Motor neuron (in vitro differentiated cells): Measurements from ENCODE around the gene ZSWIM3. TPM values are rescaled to one million over a fixed set of nuclear protein-coding genes. Genes with fewer than 3 reads are reported as not detected.

Experiments used
- ATAC-seq, 8 experiments: fragments of 200-7000 bp; cut with Tn5 transposase; replicated peaks in 6 of 8; 2 replicates each; pipeline ENCODE4 v1.8.0; 2021; ENCODE audit warnings: mild to moderate bottlenecking in 8 of 8, moderate library complexity in 8 of 8
- H3K27ac ChIP-seq, 2 donors: fragments of 250-450 bp; sonication (Bioruptor Pico); 2 replicates each; pipeline ENCODE4 v1.9.0; 2021; ENCODE audit warnings: antibody characterized with exemption in 2 of 2, mild to moderate bottlenecking in 2 of 2, moderate library complexity in 1 of 2
- H3K4me1 ChIP-seq, 2 donors: fragments of 250-450 bp; sonication (Bioruptor Pico); replicated peaks in 1 of 2; 2 replicates each; pipeline ENCODE4 v1.6.1; 2021; ENCODE audit warnings: antibody characterized with exemption in 2 of 2, mild to moderate bottlenecking in 2 of 2, moderate library complexity in 1 of 2
- H3K4me3 ChIP-seq, 5 donors: fragments of 250-450 bp; sonication (Bioruptor Pico); 2 replicates each; pipeline ENCODE4 v1.9.0; 2021; ENCODE audit warnings: antibody characterized with exemption in 5 of 5, mild to moderate bottlenecking in 5 of 5, moderate library complexity in 4 of 5
- WGBS, 10 experiments: fragments of 450-650 bp; shearing (Covaris generic); methylation state at CpG; one replicate each; pipeline ENCODE4 v1.0.0; 2022; 5-methylcytosine and 5-hydroxymethylcytosine counted together
- in situ Hi-C, 9 experiments: fragments of 400-800 bp; cut with MboI; loops; one replicate each; pipeline ENCODE4 v1.15.0; 2021; ENCODE audit warnings: low sequenced_read_pairs in 9 of 9, low pct_unique_long_range_greater_than_20kb in 2 of 9; ENCODE audit not compliant: unreplicated experiment in 9 of 9
- total RNA-seq, 8 experiments: library from RNA; unstranded; fragments of 300-600 nt; gene quantifications; 2 replicates each; pipeline versions ENCODE4 v1.2.3 to v1.2.4, GENCODE V29; 2022

The ZSWIM3 gene
- total RNA-seq, 8 experiments from 2014 or later: 2.7 to 9.1 (median 7.7) TPM

DNA sequence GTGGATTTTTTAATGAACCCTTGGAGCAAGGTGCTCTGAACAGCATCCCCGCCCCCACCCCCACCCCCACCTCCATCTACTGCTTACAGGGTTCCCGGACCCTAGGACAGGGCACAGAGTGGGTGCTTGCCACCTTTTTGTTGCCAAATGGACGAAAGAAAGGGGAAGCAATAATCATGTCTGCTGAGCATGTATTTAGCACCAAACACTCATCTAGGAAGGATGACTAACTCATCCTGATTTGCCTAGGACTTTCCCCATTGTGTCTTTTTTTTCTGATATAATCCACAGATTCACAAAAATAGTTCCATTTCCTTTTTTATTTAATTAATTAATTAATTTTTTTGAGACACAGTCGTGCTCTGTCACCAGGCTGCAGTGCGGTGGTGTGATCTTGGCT lies 55.7 kb downstream of the ZSWIM3 start:
- in situ Hi-C loops: no loop called here
- no peak for ATAC-seq
- no peak overlapping the region for H3K4me3 ChIP-seq

GRCh38 chr20:45917790-45918141 lies 60.4 kb downstream of the ZSWIM3 start:
- WGBS, 10 experiments: 8 to 90% (median 71%) methylated on average over 1 to 5 of the region's 5 CpGs; no CpG with 5 or more reads in 3 of the 10 experiments
- Histone ChIP-seq H3K27ac (no peak overlapping the region), H3K4me3 (no peak overlapping the region), H3K4me1 (peaks cover under 1% of the 10 kb centered on the region in 2 donors)
- in situ Hi-C loops: no loop called here
- ATAC-seq: peak in 3 of 8 experiments; percentile 9 to 27 (median 25)

More for the DNA sequence above, 55.7 kb downstream of the ZSWIM3 start:
- H3K27ac ChIP-seq: no peak overlapping the region
- WGBS, 10 experiments: 33 to 100% (median 93%) methylated on average over 2 to 3 of the region's 5 CpGs; no CpG with 5 or more reads in 4 of the 10 experiments
- peaks cover 7 to 15% of the 10 kb centered on the region in 2 donors for H3K4me1 ChIP-seq

DNA sequence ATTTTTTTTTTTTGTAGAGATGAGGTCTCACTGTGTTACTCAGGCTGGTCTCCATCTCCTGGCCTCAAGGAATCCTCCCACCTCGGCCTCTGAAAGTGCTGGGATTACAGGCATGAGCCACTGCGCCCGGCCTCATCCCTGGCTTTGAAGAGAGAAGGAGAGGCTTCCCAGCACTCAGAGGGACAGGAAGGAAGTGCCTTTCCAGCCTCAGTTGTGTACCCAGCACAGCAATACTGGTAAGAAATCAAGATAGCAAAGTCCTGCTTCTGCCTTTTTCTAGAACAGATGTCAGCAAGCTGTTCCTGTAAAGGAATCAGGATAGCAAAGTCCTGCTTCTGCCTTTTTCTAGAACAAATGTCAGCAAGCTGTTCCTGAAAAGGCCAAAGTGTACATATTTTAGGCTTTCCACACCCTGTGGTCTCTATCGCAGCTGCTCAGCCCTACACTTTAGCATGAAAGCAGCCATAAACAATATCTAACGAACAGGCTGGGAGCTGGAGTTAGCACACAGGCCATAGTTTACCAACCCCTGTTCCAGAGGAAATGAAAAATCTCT lies 60.8 kb downstream of the ZSWIM3 start:
- Histone ChIP-seq H3K27ac (no peak overlapping the region), H3K4me3 (no peak overlapping the region), H3K4me1 (no peaks in the 10 kb centered on the region)
- in situ Hi-C loops: no loop called here
- peak in 3 of 8 experiments; percentile 16 to 54 (median 53) for ATAC-seq
- 17 to 100% (median 75%) methylated on average over 1 to 5 of the region's 5 CpGs; no CpG with 5 or more reads in 2 of the 10 experiments for whole genome bisulfite sequencing, 10 experiments

- Histone ChIP-seq H3K4me3 (no peak overlapping the region), H3K4me1 (no peaks in the 10 kb centered on the region), H3K27ac (no peak overlapping the region)
- 72 to 100% (median 82%) methylated on average over 3 to 7 of the region's 12 CpGs; no CpG with 5 or more reads in 3 of the 10 experiments for WGBS, 10 experiments
- no peak for ATAC-seq
- in situ Hi-C loops: no loop called here
These were observed 61.5 kb downstream of the ZSWIM3 start for GRCh38 chr20:45918779-45919537.

DNA sequence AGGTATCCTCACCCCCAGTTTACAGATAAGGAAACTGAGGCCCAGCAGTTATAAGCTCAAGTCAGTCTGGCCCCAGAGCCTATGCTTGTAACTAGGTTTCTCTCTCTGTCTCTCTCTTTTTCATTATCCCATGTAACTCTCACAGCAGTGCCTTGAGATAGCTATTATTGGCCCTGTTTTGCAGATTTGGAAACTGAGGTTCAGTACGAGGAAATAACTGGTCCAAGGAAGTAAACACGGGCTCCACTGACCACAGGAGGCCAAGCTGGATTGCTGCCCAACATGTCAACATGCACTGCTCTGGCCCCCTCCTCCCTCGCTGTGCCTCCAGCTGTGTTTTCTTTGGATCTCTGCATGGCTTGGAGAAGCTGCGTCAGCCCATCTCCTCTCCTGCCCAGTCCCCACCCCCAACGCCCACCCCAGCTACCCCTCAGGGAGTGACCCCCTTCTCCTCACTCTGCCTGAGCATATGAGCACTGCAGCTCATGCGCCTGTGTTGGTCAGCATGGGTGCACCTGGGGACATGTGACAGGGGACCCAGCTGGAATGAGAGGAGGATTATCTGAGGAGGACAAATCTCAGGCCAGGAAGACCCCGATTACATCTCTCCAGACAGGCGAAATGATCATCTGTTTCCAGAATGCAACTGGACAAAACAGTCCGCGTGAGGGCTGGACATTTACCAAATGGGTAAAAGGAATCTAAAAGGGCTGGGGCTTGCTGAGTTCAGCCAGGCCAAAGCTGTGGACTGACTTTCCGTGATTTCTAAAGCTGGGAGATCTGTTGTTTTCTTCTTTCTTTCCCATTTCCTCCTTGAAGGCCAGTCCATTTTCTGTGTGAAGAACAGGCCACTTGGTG lies 62.4 kb downstream of the ZSWIM3 start:
- 0 to 83% (median 60%) methylated on average over 1 to 4 of the region's 11 CpGs; no CpG with 5 or more reads in 1 of the 10 experiments for WGBS, 10 experiments
- Histone ChIP-seq H3K27ac (no peak overlapping the region), H3K4me1 (no peaks in the 10 kb centered on the region), H3K4me3 (no peak overlapping the region)
- in situ Hi-C loops: no loop called here
- peak in 5 of 8 experiments; percentile 21 to 82 (median 36) for ATAC-seq

GRCh38 chr20:45920462-45921336 lies 63.3 kb downstream of the ZSWIM3 start:
- no peaks in the 10 kb centered on the region for H3K4me1 ChIP-seq
- no peak for ATAC-seq
- WGBS, 10 experiments: 40 to 77% (median 69%) methylated on average over 1 to 7 of the region's 9 CpGs; no CpG with 5 or more reads in 1 of the 10 experiments
- no peak overlapping the region for H3K27ac ChIP-seq
- in situ Hi-C loops: no loop called here
- no peak overlapping the region for H3K4me3 ChIP-seq

GRCh38 chr20:45921337-45922189 lies 64.1 kb downstream of the ZSWIM3 start:
- 0 to 100% (median 85%) methylated on average over 1 to 9 of the region's 11 CpGs; no CpG with 5 or more reads in 2 of the 10 experiments for WGBS, 10 experiments
- no peak overlapping the region for H3K4me3 ChIP-seq
- in situ Hi-C loops: no loop called here
- ATAC-seq: no peak
- no peaks in the 10 kb centered on the region for H3K4me1 ChIP-seq
- H3K27ac ChIP-seq: no peak overlapping the region

GRCh38 chr20:45924391-45925261 lies 67.2 kb downstream of the ZSWIM3 start:
- H3K27ac ChIP-seq: no peak overlapping the region

DNA sequence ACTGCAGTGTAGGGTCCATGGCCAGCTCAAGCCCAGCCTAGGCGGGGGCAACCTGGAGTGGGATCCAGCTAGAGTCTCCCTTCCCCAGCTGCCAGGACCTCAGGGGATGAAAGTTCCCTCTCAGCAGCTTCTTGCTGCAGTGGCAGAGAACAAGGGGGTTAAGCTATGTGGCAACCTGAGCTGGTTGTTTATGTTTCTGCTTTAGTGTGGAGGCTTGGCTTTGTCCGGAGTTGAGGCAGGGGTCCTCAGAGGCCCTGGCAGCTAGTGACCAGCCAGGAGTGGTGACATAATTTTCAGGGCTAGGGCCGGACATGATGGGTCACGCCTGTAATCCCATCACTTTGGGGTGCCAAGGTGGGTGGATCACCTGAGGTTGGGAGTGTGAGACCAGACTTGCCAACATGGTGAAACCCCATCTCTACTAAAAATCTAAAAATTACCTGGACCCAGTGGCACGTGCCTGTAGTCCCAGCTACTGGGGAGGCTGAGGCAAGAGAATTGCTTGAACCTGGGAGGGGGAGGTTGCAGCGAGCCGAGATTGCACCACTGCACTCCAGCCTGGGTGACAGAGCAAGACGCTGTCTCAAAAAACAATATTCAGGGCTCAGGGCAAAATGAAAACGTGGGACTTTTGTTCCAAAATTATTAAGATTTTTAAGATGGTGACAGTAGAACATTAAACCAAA lies 68.5 kb downstream of the ZSWIM3 start:
- Histone ChIP-seq H3K4me3 (no peak overlapping the region), H3K4me1 (no peaks in the 10 kb centered on the region), H3K27ac (no peak overlapping the region)
- in situ Hi-C loops: no loop called here
- no peak for ATAC-seq
- WGBS, 10 experiments: 50 to 97% (median 64%) methylated on average over 1 to 7 of the region's 9 CpGs; no CpG with 5 or more reads in 2 of the 10 experiments

More at GRCh38 chr20:45924391-45925261, 67.2 kb downstream of the ZSWIM3 start:
- Histone ChIP-seq H3K4me3 (no peak overlapping the region), H3K4me1 (no peaks in the 10 kb centered on the region)
- in situ Hi-C loops: no loop called here
- WGBS, 10 experiments: 0 to 100% (median 50%) methylated on average over 1 to 12 of the region's 21 CpGs; no CpG with 5 or more reads in 1 of the 10 experiments
- peak in 4 of 8 experiments; percentile 21 to 78 (median 68) for ATAC-seq

DNA sequence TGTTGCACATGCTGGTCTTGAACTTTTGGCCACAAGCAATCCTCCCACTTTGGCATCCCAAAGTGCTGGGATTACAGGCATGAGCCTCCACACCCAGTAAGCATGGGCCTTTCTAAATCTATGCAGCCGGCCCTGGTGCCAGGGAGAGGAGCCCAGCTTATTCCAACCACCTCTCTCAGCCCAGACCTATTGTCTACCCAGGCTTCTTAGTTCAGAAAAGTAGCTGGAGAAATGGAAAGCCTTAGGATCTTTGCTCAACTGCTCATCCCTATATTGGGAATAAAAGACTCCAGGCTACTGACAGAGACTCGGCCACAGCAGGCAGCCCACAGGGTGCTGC lies 69.3 kb downstream of the ZSWIM3 start:
- in situ Hi-C loops: no loop called here
- WGBS, 10 experiments: 83 to 100% methylated on average over 1 of the region's 2 CpGs; no CpG with 5 or more reads in 8 of the 10 experiments

More for the DNA sequence above, 69.3 kb downstream of the ZSWIM3 start:
- no peak overlapping the region for H3K27ac ChIP-seq
- ATAC-seq: no peak
- H3K4me3 ChIP-seq: no peak overlapping the region
- no peaks in the 10 kb centered on the region for H3K4me1 ChIP-seq
